Measurements from ENCODE around the gene HEPHL1.

GRCh38 chr11:94032725-94033124 lies 11.6 kb downstream of the HEPHL1 start:
- TF ChIP-seq, protein P1, sequence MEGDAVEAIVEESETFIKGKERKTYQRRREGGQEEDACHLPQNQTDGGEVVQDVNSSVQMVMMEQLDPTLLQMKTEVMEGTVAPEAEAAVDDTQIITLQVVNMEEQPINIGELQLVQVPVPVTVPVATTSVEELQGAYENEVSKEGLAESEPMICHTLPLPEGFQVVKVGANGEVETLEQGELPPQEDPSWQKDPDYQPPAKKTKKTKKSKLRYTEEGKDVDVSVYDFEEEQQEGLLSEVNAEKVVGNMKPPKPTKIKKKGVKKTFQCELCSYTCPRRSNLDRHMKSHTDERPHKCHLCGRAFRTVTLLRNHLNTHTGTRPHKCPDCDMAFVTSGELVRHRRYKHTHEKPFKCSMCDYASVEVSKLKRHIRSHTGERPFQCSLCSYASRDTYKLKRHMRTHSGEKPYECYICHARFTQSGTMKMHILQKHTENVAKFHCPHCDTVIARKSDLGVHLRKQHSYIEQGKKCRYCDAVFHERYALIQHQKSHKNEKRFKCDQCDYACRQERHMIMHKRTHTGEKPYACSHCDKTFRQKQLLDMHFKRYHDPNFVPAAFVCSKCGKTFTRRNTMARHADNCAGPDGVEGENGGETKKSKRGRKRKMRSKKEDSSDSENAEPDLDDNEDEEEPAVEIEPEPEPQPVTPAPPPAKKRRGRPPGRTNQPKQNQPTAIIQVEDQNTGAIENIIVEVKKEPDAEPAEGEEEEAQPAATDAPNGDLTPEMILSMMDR (conservative IDR thresholded peaks at IDR 0.05; ENCODE audit: low read depth in 2 of 2) = no peak
- TF ChIP-seq REST (IDR thresholded peaks at IDR 0.05; ENCODE audit: unreplicated experiment) = no peak
- no peak for TF ChIP-seq EZH2 (IDR thresholded peaks at IDR 0.05; ENCODE audit: low read depth, unreplicated experiment)
- TF ChIP-seq STAT1 (IDR thresholded peaks at IDR 0.05; ENCODE audit: unreplicated experiment) = no peak
- no peak for TF ChIP-seq ZNF114 (CRISPR knock-in tag; IDR thresholded peaks at IDR 0.05)
- TF ChIP-seq, protein P2, sequence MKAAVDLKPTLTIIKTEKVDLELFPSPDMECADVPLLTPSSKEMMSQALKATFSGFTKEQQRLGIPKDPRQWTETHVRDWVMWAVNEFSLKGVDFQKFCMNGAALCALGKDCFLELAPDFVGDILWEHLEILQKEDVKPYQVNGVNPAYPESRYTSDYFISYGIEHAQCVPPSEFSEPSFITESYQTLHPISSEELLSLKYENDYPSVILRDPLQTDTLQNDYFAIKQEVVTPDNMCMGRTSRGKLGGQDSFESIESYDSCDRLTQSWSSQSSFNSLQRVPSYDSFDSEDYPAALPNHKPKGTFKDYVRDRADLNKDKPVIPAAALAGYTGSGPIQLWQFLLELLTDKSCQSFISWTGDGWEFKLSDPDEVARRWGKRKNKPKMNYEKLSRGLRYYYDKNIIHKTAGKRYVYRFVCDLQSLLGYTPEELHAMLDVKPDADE (IDR thresholded peaks at IDR 0.05) = no peak
- TF ChIP-seq JUNB (IDR thresholded peaks at IDR 0.05; ENCODE audit: unreplicated experiment) = no peak
- no peak for TF ChIP-seq POLR2AphosphoS5 (IDR thresholded peaks at IDR 0.05; ENCODE audit: low read depth)
- no peak for TF ChIP-seq CREB1 (CRISPR knock-in tag; IDR thresholded peaks at IDR 0.05; ENCODE audit: low read depth)
- TF ChIP-seq EZH2phosphoT487 (IDR thresholded peaks at IDR 0.05; ENCODE audit: unreplicated experiment) = no peak
- no peak for TF ChIP-seq NANOG (IDR thresholded peaks at IDR 0.05; ENCODE audit: borderline replicate concordance)
- TF ChIP-seq, protein P3, sequence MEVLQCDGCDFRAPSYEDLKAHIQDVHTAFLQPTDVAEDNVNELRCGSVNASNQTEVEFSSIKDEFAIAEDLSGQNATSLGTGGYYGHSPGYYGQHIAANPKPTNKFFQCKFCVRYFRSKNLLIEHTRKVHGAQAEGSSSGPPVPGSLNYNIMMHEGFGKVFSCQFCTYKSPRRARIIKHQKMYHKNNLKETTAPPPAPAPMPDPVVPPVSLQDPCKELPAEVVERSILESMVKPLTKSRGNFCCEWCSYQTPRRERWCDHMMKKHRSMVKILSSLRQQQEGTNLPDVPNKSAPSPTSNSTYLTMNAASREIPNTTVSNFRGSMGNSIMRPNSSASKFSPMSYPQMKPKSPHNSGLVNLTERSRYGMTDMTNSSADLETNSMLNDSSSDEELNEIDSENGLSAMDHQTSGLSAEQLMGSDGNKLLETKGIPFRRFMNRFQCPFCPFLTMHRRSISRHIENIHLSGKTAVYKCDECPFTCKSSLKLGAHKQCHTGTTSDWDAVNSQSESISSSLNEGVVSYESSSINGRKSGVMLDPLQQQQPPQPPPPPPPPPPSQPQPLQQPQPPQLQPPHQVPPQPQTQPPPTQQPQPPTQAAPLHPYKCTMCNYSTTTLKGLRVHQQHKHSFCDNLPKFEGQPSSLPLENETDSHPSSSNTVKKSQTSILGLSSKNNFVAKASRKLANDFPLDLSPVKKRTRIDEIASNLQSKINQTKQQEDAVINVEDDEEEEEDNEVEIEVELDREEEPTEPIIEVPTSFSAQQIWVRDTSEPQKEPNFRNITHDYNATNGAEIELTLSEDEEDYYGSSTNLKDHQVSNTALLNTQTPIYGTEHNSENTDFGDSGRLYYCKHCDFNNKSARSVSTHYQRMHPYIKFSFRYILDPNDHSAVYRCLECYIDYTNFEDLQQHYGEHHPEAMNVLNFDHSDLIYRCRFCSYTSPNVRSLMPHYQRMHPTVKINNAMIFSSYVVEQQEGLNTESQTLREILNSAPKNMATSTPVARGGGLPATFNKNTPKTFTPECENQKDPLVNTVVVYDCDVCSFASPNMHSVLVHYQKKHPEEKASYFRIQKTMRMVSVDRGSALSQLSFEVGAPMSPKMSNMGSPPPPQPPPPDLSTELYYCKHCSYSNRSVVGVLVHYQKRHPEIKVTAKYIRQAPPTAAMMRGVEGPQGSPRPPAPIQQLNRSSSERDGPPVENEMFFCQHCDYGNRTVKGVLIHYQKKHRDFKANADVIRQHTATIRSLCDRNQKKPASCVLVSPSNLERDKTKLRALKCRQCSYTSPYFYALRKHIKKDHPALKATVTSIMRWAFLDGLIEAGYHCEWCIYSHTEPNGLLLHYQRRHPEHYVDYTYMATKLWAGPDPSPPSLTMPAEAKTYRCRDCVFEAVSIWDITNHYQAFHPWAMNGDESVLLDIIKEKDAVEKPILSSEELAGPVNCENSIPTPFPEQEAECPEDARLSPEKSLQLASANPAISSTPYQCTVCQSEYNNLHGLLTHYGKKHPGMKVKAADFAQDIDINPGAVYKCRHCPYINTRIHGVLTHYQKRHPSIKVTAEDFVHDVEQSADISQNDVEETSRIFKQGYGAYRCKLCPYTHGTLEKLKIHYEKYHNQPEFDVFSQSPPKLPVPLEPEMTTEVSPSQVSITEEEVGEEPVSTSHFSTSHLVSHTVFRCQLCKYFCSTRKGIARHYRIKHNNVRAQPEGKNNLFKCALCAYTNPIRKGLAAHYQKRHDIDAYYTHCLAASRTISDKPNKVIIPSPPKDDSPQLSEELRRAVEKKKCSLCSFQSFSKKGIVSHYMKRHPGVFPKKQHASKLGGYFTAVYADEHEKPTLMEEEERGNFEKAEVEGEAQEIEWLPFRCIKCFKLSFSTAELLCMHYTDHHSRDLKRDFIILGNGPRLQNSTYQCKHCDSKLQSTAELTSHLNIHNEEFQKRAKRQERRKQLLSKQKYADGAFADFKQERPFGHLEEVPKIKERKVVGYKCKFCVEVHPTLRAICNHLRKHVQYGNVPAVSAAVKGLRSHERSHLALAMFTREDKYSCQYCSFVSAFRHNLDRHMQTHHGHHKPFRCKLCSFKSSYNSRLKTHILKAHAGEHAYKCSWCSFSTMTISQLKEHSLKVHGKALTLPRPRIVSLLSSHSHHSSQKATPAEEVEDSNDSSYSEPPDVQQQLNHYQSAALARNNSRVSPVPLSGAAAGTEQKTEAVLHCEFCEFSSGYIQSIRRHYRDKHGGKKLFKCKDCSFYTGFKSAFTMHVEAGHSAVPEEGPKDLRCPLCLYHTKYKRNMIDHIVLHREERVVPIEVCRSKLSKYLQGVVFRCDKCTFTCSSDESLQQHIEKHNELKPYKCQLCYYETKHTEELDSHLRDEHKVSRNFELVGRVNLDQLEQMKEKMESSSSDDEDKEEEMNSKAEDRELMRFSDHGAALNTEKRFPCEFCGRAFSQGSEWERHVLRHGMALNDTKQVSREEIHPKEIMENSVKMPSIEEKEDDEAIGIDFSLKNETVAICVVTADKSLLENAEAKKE (CRISPR knock-in tag; IDR thresholded peaks at IDR 0.05) = no peak
- no peak for TF ChIP-seq ZNF331 (CRISPR knock-in tag; IDR thresholded peaks at IDR 0.05; ENCODE audit: low read depth)
